RWPE1 (cell line): ENCODE results near the gene WDR77.

Experiments
- CTCF ChIA-PET: fragments of 350-600 bp; sonication (Branson Sonifier 250); formaldehyde crosslinking; extraction: SDS; loops from one replicate; lab custom pipeline; 2021; lab: Yijun Ruan, JAX
- POLR2A ChIA-PET: fragments of 400-600 bp; formaldehyde crosslinking; extraction: SDS; loops from one replicate; lab custom pipeline; 2020; ENCODE audit warnings: antibody characterized with exemption; ENCODE audit not compliant: low non-redundant PET; lab: Yijun Ruan, JAX
- DNase-seq: peaks from one replicate; pipeline ENCODE4 v3.0.0; 2012; ENCODE audit warnings: low spot score
- H3K27ac ChIP-seq: fragments of 450-650 bp; 2 replicates; pipeline ENCODE4 v1.5.1; 2017
- TF ChIP-seq, protein P1 (sequence below): fragments of 450-650 bp; conservative IDR thresholded peaks from 2 replicates; pipeline ENCODE4 v1.5.1; 2017; ENCODE audit warnings: low read depth, mild to moderate bottlenecking

Gene WDR77

DNA sequence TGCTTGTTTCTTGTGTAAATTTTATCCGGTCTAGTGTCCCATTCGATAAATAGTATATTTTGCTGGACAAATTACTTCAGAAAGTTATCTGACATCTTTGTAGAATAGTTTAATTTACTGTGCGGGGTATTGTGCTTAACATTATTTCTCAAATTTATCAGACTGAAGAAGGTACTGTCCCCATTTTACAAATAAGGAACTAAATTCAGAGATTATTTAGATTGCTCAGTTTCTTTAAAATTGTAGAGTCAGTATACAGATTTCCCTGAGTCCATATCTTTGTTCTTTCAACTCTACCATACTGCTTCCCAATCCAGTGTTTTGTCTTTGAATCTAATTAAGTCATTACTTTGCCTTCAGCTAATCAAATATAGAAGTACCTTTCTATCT lies 6.6 kb upstream of the WDR77 start:
- no peak overlapping the region for H3K27ac ChIP-seq
- POLR2A ChIA-PET = no interaction called here
- CTCF ChIA-PET = no interaction called here
- TF ChIP-seq, protein P1, sequence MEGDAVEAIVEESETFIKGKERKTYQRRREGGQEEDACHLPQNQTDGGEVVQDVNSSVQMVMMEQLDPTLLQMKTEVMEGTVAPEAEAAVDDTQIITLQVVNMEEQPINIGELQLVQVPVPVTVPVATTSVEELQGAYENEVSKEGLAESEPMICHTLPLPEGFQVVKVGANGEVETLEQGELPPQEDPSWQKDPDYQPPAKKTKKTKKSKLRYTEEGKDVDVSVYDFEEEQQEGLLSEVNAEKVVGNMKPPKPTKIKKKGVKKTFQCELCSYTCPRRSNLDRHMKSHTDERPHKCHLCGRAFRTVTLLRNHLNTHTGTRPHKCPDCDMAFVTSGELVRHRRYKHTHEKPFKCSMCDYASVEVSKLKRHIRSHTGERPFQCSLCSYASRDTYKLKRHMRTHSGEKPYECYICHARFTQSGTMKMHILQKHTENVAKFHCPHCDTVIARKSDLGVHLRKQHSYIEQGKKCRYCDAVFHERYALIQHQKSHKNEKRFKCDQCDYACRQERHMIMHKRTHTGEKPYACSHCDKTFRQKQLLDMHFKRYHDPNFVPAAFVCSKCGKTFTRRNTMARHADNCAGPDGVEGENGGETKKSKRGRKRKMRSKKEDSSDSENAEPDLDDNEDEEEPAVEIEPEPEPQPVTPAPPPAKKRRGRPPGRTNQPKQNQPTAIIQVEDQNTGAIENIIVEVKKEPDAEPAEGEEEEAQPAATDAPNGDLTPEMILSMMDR = no peak
- DNase-seq = no peak

DNA sequence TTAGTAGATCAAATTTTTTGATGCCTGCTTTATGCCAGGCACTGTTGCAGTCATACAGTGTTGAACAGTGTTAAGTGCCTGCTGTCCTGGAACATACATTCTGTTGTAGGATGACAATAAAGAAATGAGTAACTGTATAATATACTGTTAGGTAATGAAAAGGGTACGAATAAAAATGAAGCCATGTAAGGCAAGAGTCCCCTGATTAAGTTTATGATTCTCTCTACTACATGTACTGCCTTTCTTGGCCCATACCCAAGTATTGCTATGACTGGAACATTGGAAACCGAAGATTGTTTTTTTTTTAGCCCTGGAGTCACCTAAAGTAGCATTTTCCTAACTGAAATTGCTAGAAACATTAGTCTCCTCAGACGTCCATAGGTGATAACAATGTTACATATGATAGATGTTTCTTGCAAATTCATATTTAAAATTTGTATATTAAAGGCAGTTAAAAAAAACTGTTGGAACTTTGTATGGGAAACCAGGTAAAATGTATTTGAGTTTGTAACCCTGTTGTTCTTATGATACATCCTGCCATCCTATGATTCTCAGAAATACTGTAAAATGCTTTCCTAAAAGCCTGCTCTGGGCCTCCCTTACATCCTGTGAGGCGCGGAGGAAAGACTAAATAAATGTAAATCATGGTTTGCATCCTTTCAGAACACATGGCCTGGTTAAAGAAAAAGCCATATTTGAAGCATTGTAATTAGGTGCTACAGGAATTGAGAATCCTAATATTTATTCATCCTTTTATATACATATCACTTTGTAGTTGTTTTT lies 6.0 kb upstream of the WDR77 start:
- H3K27ac ChIP-seq = no peak overlapping the region
- CTCF ChIA-PET = no interaction called here
- TF ChIP-seq, protein P1 = no peak
- no peak for DNase-seq
- POLR2A ChIA-PET = no interaction called here

DNA sequence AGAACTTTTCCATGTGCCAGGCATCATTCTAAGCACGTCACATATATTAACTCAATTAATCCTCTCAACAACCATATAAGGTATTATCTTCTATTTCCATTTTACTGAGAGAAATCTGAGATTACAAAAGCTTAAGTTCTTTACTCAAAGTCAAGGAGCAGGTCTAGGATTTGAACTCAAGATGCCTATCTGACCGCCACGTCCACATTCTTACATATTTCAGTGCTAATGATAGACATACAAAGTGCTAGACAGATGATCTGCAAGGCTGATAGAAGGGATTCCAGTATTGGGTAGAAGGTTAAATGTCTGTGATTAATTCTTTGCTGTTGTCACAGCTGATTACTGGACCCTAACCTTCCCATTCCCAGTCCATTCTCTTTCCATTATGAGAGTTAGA lies 4.7 kb upstream of the WDR77 start:
- DNase-seq = no peak
- no peak overlapping the region for H3K27ac ChIP-seq
- ChIA-PET POLR2A (interaction anchor here (0.6 kb wide), 1 partner anchor 8 kb away, joined by 4 read pairs; no protein-coding TSS in a partner anchor), CTCF (no interaction called here)
- TF ChIP-seq, protein P1 = no peak

DNA sequence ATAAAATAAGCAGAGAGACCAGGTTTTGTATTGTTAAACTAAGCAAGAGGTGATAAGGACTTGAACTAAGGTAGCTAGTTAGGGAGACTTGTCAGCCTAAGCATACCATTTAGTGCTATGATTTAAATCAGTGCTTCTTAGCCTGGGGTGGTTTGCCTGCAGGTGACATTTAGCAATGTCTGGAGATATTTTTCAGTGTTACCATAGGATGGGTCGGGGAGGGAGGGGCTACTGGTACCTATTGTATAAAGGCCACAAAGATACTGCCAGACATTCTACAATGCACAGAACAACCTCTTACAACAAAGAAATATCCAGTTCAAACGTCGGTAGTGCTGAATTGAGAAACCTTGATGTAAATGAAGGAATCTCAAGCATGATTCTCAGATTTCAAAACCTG lies 3.5 kb upstream of the WDR77 start:
- TF ChIP-seq, protein P1 = no peak
- DNase-seq = no peak
- CTCF ChIA-PET = no interaction called here
- POLR2A ChIA-PET = interaction anchor here (0.6 kb wide), 1 partner anchor 158 kb away, joined by 4 read pairs; no protein-coding TSS in a partner anchor
- H3K27ac ChIP-seq = no peak overlapping the region

DNA sequence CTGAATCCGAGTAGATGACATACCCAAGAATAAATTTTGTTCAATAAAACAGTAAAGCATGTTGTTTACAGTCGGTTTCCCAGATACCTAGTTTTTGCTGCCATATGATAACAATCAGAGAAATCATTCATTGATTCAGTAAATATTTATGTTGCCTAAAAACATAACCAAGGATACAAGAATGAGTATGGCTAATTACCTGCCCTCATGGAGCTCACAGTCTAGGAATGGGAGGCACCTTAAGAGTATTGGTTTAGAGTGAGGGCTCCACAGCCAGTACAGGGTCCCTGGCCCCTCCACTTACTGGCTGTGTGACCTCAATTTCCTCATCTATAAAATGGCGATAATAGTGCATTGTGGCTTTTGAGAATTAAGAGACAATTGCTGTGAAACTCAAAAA lies 1.1 kb upstream of the WDR77 start:
- TF ChIP-seq, protein P1 = no peak
- DNase-seq = no peak
- POLR2A ChIA-PET = no interaction called here
- H3K27ac ChIP-seq = no peak overlapping the region
- CTCF ChIA-PET = interaction anchor here (0.6 kb wide), 1 partner anchor 684 kb away, joined by 5 read pairs; no protein-coding TSS in a partner anchor

DNA sequence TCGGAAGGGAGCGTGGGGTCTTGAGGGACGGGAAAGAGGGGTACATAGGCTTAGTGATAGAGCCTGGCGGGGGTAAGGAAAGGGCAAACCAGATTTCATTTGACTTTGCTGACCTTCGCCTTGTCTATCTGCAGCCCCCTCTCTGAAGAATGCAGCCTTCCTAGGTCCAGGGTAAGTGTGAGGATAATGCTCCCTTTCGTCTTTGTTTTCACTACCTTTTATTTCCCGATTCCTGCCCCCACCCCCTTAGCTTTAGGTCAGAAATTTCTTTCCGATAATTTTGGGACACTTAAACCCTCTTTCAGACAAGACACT lies 604 bp upstream of the WDR77 start:
- no peak for DNase-seq
- TF ChIP-seq, protein P1 = no peak
- peak overlapping the region; percentile 80 for H3K27ac ChIP-seq
- ChIA-PET CTCF (interaction anchor here (0.6 kb wide), 1 partner anchor 683 kb away, joined by 5 read pairs; no protein-coding TSS in a partner anchor), POLR2A (no interaction called here)
